Measurements from ENCODE around the gene RHBDD1.

RHBDD1 gene

GRCh38 chr2:226915846-226916360, 80.0 kb downstream of the RHBDD1 start:
- H3K9me3 ChIP-seq (ENCODE audit: control insufficient read depth, insufficient read depth, low read length): no peaks in the 10 kb centered on the region
- H3K36me3 ChIP-seq (ENCODE audit: insufficient read depth, low read length): 0 out of 2 replicates have a peak, but pooled peaks cover 2% of the 10 kb centered on the region
- H3K4me1 ChIP-seq (ENCODE audit: insufficient read depth, low read length): no peaks in the 10 kb centered on the region
- H3K9ac ChIP-seq (ENCODE audit: low read depth, low read length): no peak overlapping the region

- Histone ChIP-seq H3K36me3 (ENCODE audit: insufficient read depth, low read length) (0 out of 2 replicates have a peak, but pooled peaks cover 2% of the 10 kb centered on the region), H3K9ac (ENCODE audit: low read depth, low read length) (no peak overlapping the region), H3K4me1 (ENCODE audit: insufficient read depth, low read length) (no peaks in the 10 kb centered on the region)
These were observed 80.8 kb downstream of the RHBDD1 start for GRCh38 chr2:226916669-226917068.

GRCh38 chr2:226932443-226932842, 96.6 kb downstream of the RHBDD1 start:
- Histone ChIP-seq H3K4me1 (ENCODE audit: insufficient read depth, low read length) (no peaks in the 10 kb centered on the region), H3K36me3 (ENCODE audit: insufficient read depth, low read length) (no peaks in the 10 kb centered on the region), H3K9ac (ENCODE audit: low read depth, low read length) (no peak overlapping the region), H3K9me3 (ENCODE audit: control insufficient read depth, insufficient read depth, low read length) (no peaks in the 10 kb centered on the region; the same call in 1 of the 2 replicates)

More at GRCh38 chr2:226916669-226917068, 80.8 kb downstream of the RHBDD1 start:
- H3K9me3 ChIP-seq (ENCODE audit: control insufficient read depth, insufficient read depth, low read length): no peaks in the 10 kb centered on the region

- no peaks in the 10 kb centered on the region for H3K4me1 ChIP-seq (ENCODE audit: insufficient read depth, low read length)
- H3K36me3 ChIP-seq (ENCODE audit: insufficient read depth, low read length): no peaks in the 10 kb centered on the region; the same call in 1 of the 2 replicates
- no peak overlapping the region for H3K9ac ChIP-seq (ENCODE audit: low read depth, low read length)
- H3K9me3 ChIP-seq (ENCODE audit: control insufficient read depth, insufficient read depth, low read length): no peaks in the 10 kb centered on the region
These were observed 98.8 kb downstream of the RHBDD1 start for GRCh38 chr2:226934546-226935201.

- no peaks in the 10 kb centered on the region; the same call in 1 of the 2 replicates for H3K36me3 ChIP-seq (ENCODE audit: insufficient read depth, low read length)
- H3K9me3 ChIP-seq (ENCODE audit: control insufficient read depth, insufficient read depth, low read length): no peaks in the 10 kb centered on the region
- no peak overlapping the region for H3K9ac ChIP-seq (ENCODE audit: low read depth, low read length)
- no peaks in the 10 kb centered on the region for H3K4me1 ChIP-seq (ENCODE audit: insufficient read depth, low read length)
These were observed 108.2 kb downstream of the RHBDD1 start for GRCh38 chr2:226943862-226944620.

GRCh38 chr2:226953206-226953605, 117.4 kb downstream of the RHBDD1 start:
- no peaks in the 10 kb centered on the region for H3K36me3 ChIP-seq (ENCODE audit: insufficient read depth, low read length)
- H3K9me3 ChIP-seq (ENCODE audit: control insufficient read depth, insufficient read depth, low read length): no peaks in the 10 kb centered on the region
- H3K4me1 ChIP-seq (ENCODE audit: insufficient read depth, low read length): no peaks in the 10 kb centered on the region
- H3K9ac ChIP-seq (ENCODE audit: low read depth, low read length): no peak overlapping the region

GRCh38 chr2:226953826-226954225, 118.0 kb downstream of the RHBDD1 start:
- H3K4me1 ChIP-seq (ENCODE audit: insufficient read depth, low read length): no peaks in the 10 kb centered on the region
- H3K36me3 ChIP-seq (ENCODE audit: insufficient read depth, low read length): no peaks in the 10 kb centered on the region
- no peaks in the 10 kb centered on the region for H3K9me3 ChIP-seq (ENCODE audit: control insufficient read depth, insufficient read depth, low read length)
- H3K9ac ChIP-seq (ENCODE audit: low read depth, low read length): no peak overlapping the region

GRCh38 chr2:226956659-226957058, 120.8 kb downstream of the RHBDD1 start:
- Histone ChIP-seq H3K36me3 (ENCODE audit: insufficient read depth, low read length) (no peaks in the 10 kb centered on the region), H3K4me1 (ENCODE audit: insufficient read depth, low read length) (no peaks in the 10 kb centered on the region), H3K9ac (ENCODE audit: low read depth, low read length) (no peak overlapping the region)

GRCh38 chr2:226959418-226959817, 123.6 kb downstream of the RHBDD1 start:
- H3K4me1 ChIP-seq (ENCODE audit: insufficient read depth, low read length): peaks cover 11% of the 10 kb centered on the region
- H3K36me3 ChIP-seq (ENCODE audit: insufficient read depth, low read length): no peaks in the 10 kb centered on the region
- H3K9me3 ChIP-seq (ENCODE audit: control insufficient read depth, insufficient read depth, low read length): no peaks in the 10 kb centered on the region
- no peak overlapping the region for H3K9ac ChIP-seq (ENCODE audit: low read depth, low read length)

More at GRCh38 chr2:226956659-226957058, 120.8 kb downstream of the RHBDD1 start:
- no peaks in the 10 kb centered on the region for H3K9me3 ChIP-seq (ENCODE audit: control insufficient read depth, insufficient read depth, low read length)

- H3K9ac ChIP-seq (ENCODE audit: low read depth, low read length): no peak overlapping the region
- H3K4me1 ChIP-seq (ENCODE audit: insufficient read depth, low read length): peaks cover 11% of the 10 kb centered on the region
These were observed 126.4 kb downstream of the RHBDD1 start for GRCh38 chr2:226962176-226962773.

GRCh38 chr2:226963528-226963927, 127.7 kb downstream of the RHBDD1 start:
- peaks cover 4% of the 10 kb centered on the region; the same call in 1 of the 2 replicates for H3K9me3 ChIP-seq (ENCODE audit: control insufficient read depth, insufficient read depth, low read length)
- H3K4me1 ChIP-seq (ENCODE audit: insufficient read depth, low read length): peaks cover 11% of the 10 kb centered on the region
- H3K36me3 ChIP-seq (ENCODE audit: insufficient read depth, low read length): no peaks in the 10 kb centered on the region
- no peak overlapping the region for H3K9ac ChIP-seq (ENCODE audit: low read depth, low read length)

More at GRCh38 chr2:226962176-226962773, 126.4 kb downstream of the RHBDD1 start:
- Histone ChIP-seq H3K36me3 (ENCODE audit: insufficient read depth, low read length) (no peaks in the 10 kb centered on the region), H3K9me3 (ENCODE audit: control insufficient read depth, insufficient read depth, low read length) (peaks cover 4% of the 10 kb centered on the region; the same call in 1 of the 2 replicates)

GRCh38 chr2:226965376-226965775, 129.5 kb downstream of the RHBDD1 start:
- Histone ChIP-seq H3K9me3 (ENCODE audit: control insufficient read depth, insufficient read depth, low read length) (peaks cover 4% of the 10 kb centered on the region; the same call in 1 of the 2 replicates), H3K4me1 (ENCODE audit: insufficient read depth, low read length) (peaks cover 11% of the 10 kb centered on the region), H3K9ac (ENCODE audit: low read depth, low read length) (no peak overlapping the region)

GRCh38 chr2:226969417-226970080, 133.7 kb downstream of the RHBDD1 start:
- Histone ChIP-seq H3K4me1 (ENCODE audit: insufficient read depth, low read length) (no peaks in the 10 kb centered on the region), H3K9ac (ENCODE audit: low read depth, low read length) (no peak overlapping the region), H3K36me3 (ENCODE audit: insufficient read depth, low read length) (no peaks in the 10 kb centered on the region), H3K9me3 (ENCODE audit: control insufficient read depth, insufficient read depth, low read length) (peaks cover 4% of the 10 kb centered on the region; the same call in 1 of the 2 replicates)

More at GRCh38 chr2:226965376-226965775, 129.5 kb downstream of the RHBDD1 start:
- H3K36me3 ChIP-seq (ENCODE audit: insufficient read depth, low read length): no peaks in the 10 kb centered on the region

- H3K36me3 ChIP-seq (ENCODE audit: insufficient read depth, low read length): no peaks in the 10 kb centered on the region
- H3K4me1 ChIP-seq (ENCODE audit: insufficient read depth, low read length): no peaks in the 10 kb centered on the region
- H3K9me3 ChIP-seq (ENCODE audit: control insufficient read depth, insufficient read depth, low read length): peaks cover 4% of the 10 kb centered on the region; the same call in 1 of the 2 replicates
- no peak overlapping the region for H3K9ac ChIP-seq (ENCODE audit: low read depth, low read length)
These were observed 134.5 kb downstream of the RHBDD1 start for GRCh38 chr2:226970362-226970761.

Measured in ES-I3 (cell line).